HepG2 (cell line): ENCODE results near the gene TMEFF1. TPM values are rescaled to one million over a fixed set of nuclear protein-coding genes. Genes with fewer than 3 reads are reported as not detected.

Experiments
- CBX5 ChIP-seq: sonication (generic); formaldehyde crosslinking; IDR thresholded peaks from 2 replicates; pipeline ENCODE4 v1.4.0; 2020; ENCODE audit warnings: missing genetic modification reagents, borderline replicate concordance
- CREB1 ChIP-seq, 2 experiments: fragments of 450-650 bp in 1 of 2; IDR thresholded peaks; 2 replicates each; pipeline ENCODE4 v1.6.1; 2016 to 2017; ENCODE audit warnings: control low read depth in 1 of 2, mild to moderate bottlenecking in 1 of 2, missing compliant biosample characterization in 1 of 2, missing genetic modification characterization in 1 of 2
- HNRNPUL1 ChIP-seq: fragments of 200-400 bp; formaldehyde crosslinking; IDR thresholded peaks from 2 replicates; pipeline ENCODE4 v1.6.1; 2017; ENCODE audit warnings: low read depth, mild to moderate bottlenecking, low read length, moderate library complexity
- JDP2 ChIP-seq: sonication (generic); formaldehyde crosslinking; IDR thresholded peaks from 2 replicates; pipeline ENCODE4 v1.8.1; 2022; ENCODE audit warnings: missing genetic modification reagents, borderline replicate concordance
- KLF11 ChIP-seq: IDR thresholded peaks from 2 replicates; pipeline ENCODE4 v1.6.1; 2016; ENCODE audit warnings: missing compliant biosample characterization
- MED1 ChIP-seq: sonication (generic); formaldehyde crosslinking; IDR thresholded peaks from 2 replicates; pipeline ENCODE4 v1.4.0; 2020; ENCODE audit warnings: missing genetic modification reagents
- RAD51 ChIP-seq: fragments of 450-650 bp; IDR thresholded peaks from 2 replicates; pipeline ENCODE4 v1.6.1; 2016; ENCODE audit warnings: borderline replicate concordance
- SALL2 ChIP-seq: sonication (generic); formaldehyde crosslinking; IDR thresholded peaks from 2 replicates; pipeline ENCODE4 v1.8.1; 2023; ENCODE audit warnings: mild to moderate bottlenecking, missing genetic modification reagents, inconsistent platforms
- SRSF1 ChIP-seq: fragments of 200-400 bp; formaldehyde crosslinking; optimal IDR thresholded peaks from 2 replicates; pipeline ENCODE3; 2017; ENCODE audit warnings: mild to moderate bottlenecking, low read depth, low read length, moderate library complexity
- SUZ12 ChIP-seq: fragments of 150-350 bp; IDR thresholded peaks from 2 replicates; pipeline ENCODE4 v1.6.1; 2014; ENCODE audit warnings: low read depth, low read length
- ZFAT ChIP-seq: sonication (generic); formaldehyde crosslinking; conservative IDR thresholded peaks from 2 replicates; pipeline ENCODE4 v1.8.1; 2023; ENCODE audit warnings: missing genetic modification reagents, inconsistent platforms
- ZNF317 ChIP-seq: sonication (generic); formaldehyde crosslinking; IDR thresholded peaks from 2 replicates; pipeline ENCODE4 v1.5.0; 2020; ENCODE audit warnings: mild to moderate bottlenecking, missing genetic modification reagents
- ZNF589 ChIP-seq: sonication (generic); formaldehyde crosslinking; conservative IDR thresholded peaks from 2 replicates; pipeline ENCODE4 v1.8.0; 2022; ENCODE audit warnings: mild to moderate bottlenecking, moderate library complexity, missing genetic modification reagents
- ZNF629 ChIP-seq: sonication (generic); formaldehyde crosslinking; conservative IDR thresholded peaks from 2 replicates; pipeline ENCODE4 v1.5.0; 2020; ENCODE audit warnings: missing genetic modification reagents
- ZNF891 ChIP-seq: sonication (generic); formaldehyde crosslinking; IDR thresholded peaks from 2 replicates; pipeline ENCODE4 v1.5.0; 2020; ENCODE audit warnings: mild to moderate bottlenecking, missing genetic modification reagents
- polyA plus RNA-seq, 8 experiments: library from polyadenylated mRNA; depleted of rRNA in 3 of 8; stranded (reverse) in 7 of 8; unstranded in 1 of 8; fragments of >200 nt; fragmentation: Illumina TruSeq in 4 of 8; extraction: Trizol in 4 of 8; gene quantifications; 2 replicates each; pipeline versions ENCODE4 v1.2.1 to v1.2.3, GENCODE V29; 2011 to 2016; ENCODE audit warnings: low read depth in 4 of 8, missing spikeins in 1 of 8, mixed read lengths in 1 of 8; ENCODE audit not compliant: insufficient read depth in 1 of 8
- total RNA-seq, 5 experiments: library from RNA; depleted of rRNA; stranded (reverse); fragments of >200 nt; fragmentation: Illumina TruSeq; extraction: Trizol; gene quantifications; 2 replicates each; pipeline ENCODE4 v1.2.3, GENCODE V29; 2016; ENCODE audit warnings: low read depth in 1 of 5
- TF ChIP-seq, protein P1 (sequence below), 2 experiments: fragments of 450-650 bp in 1 of 2; sonication (generic) in 1 of 2; formaldehyde crosslinking; IDR thresholded peaks; 2 replicates each; pipeline versions ENCODE4 v1.5.0 to v1.8.0; 2020 to 2022; ENCODE audit warnings: mild to moderate bottlenecking in 1 of 2, missing genetic modification reagents in 1 of 2
- TF ChIP-seq, protein P2 (sequence below): sonication (generic); formaldehyde crosslinking; conservative IDR thresholded peaks from 2 replicates; pipeline ENCODE4 v1.5.0; 2020; ENCODE audit warnings: missing genetic modification reagents
- TF ChIP-seq, protein P3 (sequence below), 2 experiments: sonication (generic) in 1 of 2; formaldehyde crosslinking in 1 of 2; IDR thresholded peaks; 2 replicates each; pipeline versions ENCODE4 v1.4.0 to v1.6.1; 2016 to 2020; ENCODE audit warnings: borderline replicate concordance in 1 of 2, low read depth in 1 of 2, mild to moderate bottlenecking in 1 of 2, missing genetic modification reagents in 1 of 2
- TF ChIP-seq, protein P4 (sequence below): sonication (generic); formaldehyde crosslinking; IDR thresholded peaks from 2 replicates; pipeline ENCODE4 v1.8.1; 2023; ENCODE audit warnings: missing genetic modification reagents, mild to moderate bottlenecking, borderline replicate concordance
- TF ChIP-seq, protein P5 (sequence below): fragments of 450-650 bp; IDR thresholded peaks from 2 replicates; pipeline ENCODE4 v1.6.1; 2017; ENCODE audit warnings: mild to moderate bottlenecking

The TMEFF1 gene
- total and polyA plus RNA-seq, 2 of the 13 experiments (the other 11 are each of a cell fraction or from before 2014, with no cell fraction given): 0.87 to 1.9 TPM

DNA sequence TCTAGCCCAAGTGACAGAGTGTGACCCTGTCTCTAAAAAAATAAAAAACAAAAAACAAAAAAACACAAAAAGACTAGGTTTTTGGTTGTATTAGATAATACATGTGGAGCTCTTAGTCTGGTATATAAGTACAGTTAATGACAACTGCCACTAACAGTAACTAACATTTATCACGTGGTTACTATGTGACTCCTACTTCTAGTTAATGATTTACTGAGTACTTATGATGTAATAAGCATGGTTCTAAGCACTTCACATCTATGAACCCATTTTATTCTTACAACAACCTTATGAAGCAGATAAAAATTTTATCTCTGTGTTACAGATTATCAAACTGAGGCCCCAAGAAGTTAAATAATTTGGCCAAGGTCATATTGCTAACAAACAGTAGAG, 6.1 kb upstream of the TMEFF1 start (continued):
- peak; percentile 46; the same call in 1 of the 2 replicates for TF ChIP-seq RAD51
- TF ChIP-seq CREB1 (IDR thresholded peaks at IDR 0.05): 0 out of 2 replicates have a peak, but pooled peaks have one; percentile 30
- no peak for TF ChIP-seq CREB1 (CRISPR knock-in tag; IDR thresholded peaks at IDR 0.05)
- TF ChIP-seq ZNF891 (CRISPR knock-in tag): no peak
- 0 out of 2 replicates have a peak, but pooled peaks have one; percentile 51 for TF ChIP-seq HNRNPUL1
- no peak for TF ChIP-seq SRSF1
- no peak for TF ChIP-seq ZNF317 (CRISPR knock-in tag)
- no peak for TF ChIP-seq ZFAT (CRISPR knock-in tag)
- TF ChIP-seq, protein P1, sequence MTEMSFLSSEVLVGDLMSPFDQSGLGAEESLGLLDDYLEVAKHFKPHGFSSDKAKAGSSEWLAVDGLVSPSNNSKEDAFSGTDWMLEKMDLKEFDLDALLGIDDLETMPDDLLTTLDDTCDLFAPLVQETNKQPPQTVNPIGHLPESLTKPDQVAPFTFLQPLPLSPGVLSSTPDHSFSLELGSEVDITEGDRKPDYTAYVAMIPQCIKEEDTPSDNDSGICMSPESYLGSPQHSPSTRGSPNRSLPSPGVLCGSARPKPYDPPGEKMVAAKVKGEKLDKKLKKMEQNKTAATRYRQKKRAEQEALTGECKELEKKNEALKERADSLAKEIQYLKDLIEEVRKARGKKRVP (CRISPR knock-in tag; IDR thresholded peaks at IDR 0.05): peak in 1 of 2 experiments; percentile 53; a peak in 1 of 4 replicates
- no peak for TF ChIP-seq ZNF629 (CRISPR knock-in tag)
- TF ChIP-seq SUZ12: no peak
- TF ChIP-seq, protein P2, sequence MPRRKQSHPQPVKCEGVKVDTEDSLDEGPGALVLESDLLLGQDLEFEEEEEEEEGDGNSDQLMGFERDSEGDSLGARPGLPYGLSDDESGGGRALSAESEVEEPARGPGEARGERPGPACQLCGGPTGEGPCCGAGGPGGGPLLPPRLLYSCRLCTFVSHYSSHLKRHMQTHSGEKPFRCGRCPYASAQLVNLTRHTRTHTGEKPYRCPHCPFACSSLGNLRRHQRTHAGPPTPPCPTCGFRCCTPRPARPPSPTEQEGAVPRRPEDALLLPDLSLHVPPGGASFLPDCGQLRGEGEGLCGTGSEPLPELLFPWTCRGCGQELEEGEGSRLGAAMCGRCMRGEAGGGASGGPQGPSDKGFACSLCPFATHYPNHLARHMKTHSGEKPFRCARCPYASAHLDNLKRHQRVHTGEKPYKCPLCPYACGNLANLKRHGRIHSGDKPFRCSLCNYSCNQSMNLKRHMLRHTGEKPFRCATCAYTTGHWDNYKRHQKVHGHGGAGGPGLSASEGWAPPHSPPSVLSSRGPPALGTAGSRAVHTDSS (CRISPR knock-in tag): no peak
- TF ChIP-seq, protein P3, sequence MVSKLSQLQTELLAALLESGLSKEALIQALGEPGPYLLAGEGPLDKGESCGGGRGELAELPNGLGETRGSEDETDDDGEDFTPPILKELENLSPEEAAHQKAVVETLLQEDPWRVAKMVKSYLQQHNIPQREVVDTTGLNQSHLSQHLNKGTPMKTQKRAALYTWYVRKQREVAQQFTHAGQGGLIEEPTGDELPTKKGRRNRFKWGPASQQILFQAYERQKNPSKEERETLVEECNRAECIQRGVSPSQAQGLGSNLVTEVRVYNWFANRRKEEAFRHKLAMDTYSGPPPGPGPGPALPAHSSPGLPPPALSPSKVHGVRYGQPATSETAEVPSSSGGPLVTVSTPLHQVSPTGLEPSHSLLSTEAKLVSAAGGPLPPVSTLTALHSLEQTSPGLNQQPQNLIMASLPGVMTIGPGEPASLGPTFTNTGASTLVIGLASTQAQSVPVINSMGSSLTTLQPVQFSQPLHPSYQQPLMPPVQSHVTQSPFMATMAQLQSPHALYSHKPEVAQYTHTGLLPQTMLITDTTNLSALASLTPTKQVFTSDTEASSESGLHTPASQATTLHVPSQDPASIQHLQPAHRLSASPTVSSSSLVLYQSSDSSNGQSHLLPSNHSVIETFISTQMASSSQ (IDR thresholded peaks at IDR 0.05; ENCODE audit: low read depth): peak; percentile 79
- TF ChIP-seq, protein P3 (CRISPR knock-in tag; IDR thresholded peaks at IDR 0.05; ENCODE audit: borderline replicate concordance): peak; percentile 36; the same call in 1 of the 2 replicates
- TF ChIP-seq, protein P4, sequence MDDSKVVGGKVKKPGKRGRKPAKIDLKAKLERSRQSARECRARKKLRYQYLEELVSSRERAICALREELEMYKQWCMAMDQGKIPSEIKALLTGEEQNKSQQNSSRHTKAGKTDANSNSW (CRISPR knock-in tag): no peak
- TF ChIP-seq CBX5 (CRISPR knock-in tag): no peak
- no peak for TF ChIP-seq MED1 (CRISPR knock-in tag)
- no peak for TF ChIP-seq SALL2
- TF ChIP-seq, protein P5, sequence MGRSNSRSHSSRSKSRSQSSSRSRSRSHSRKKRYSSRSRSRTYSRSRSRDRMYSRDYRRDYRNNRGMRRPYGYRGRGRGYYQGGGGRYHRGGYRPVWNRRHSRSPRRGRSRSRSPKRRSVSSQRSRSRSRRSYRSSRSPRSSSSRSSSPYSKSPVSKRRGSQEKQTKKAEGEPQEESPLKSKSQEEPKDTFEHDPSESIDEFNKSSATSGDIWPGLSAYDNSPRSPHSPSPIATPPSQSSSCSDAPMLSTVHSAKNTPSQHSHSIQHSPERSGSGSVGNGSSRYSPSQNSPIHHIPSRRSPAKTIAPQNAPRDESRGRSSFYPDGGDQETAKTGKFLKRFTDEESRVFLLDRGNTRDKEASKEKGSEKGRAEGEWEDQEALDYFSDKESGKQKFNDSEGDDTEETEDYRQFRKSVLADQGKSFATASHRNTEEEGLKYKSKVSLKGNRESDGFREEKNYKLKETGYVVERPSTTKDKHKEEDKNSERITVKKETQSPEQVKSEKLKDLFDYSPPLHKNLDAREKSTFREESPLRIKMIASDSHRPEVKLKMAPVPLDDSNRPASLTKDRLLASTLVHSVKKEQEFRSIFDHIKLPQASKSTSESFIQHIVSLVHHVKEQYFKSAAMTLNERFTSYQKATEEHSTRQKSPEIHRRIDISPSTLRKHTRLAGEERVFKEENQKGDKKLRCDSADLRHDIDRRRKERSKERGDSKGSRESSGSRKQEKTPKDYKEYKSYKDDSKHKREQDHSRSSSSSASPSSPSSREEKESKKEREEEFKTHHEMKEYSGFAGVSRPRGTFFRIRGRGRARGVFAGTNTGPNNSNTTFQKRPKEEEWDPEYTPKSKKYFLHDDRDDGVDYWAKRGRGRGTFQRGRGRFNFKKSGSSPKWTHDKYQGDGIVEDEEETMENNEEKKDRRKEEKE: no peak
- no peak for TF ChIP-seq JDP2 (CRISPR knock-in tag)
- TF ChIP-seq ZNF589 (CRISPR knock-in tag): no peak
- no peak for TF ChIP-seq KLF11 (CRISPR knock-in tag)
